Panc1 (cell line): ENCODE data around the gene BICD1.

ENCODE experiments used
- POLR2AphosphoS5 ChIP-seq: IDR thresholded peaks from 2 replicates; pipeline ENCODE4 v1.6.1; 2012; ENCODE audit warnings: mild to moderate bottlenecking, low read depth, low read length, moderate library complexity
- SIN3A ChIP-seq: IDR thresholded peaks from 2 replicates; pipeline ENCODE4 v1.6.1; 2012; ENCODE audit warnings: low read depth, mild to moderate bottlenecking, low read length, moderate library complexity, borderline replicate concordance; ENCODE audit not compliant: insufficient read depth
- TCF7L2 ChIP-seq: IDR thresholded peaks from 2 replicates; pipeline ENCODE4 v1.6.1; 2011; ENCODE audit warnings: mild to moderate bottlenecking, low read depth, low read length, inconsistent platforms
- TF ChIP-seq, protein P1 (sequence below), 2 experiments: IDR thresholded peaks; 2 replicates each; pipeline ENCODE4 v1.6.1; 2011 to 2012; ENCODE audit warnings: low read depth in 2 of 2, control low read depth in 1 of 2, low read length in 1 of 2, mild to moderate bottlenecking in 1 of 2, moderate library complexity in 1 of 2; ENCODE audit not compliant: insufficient read depth in 1 of 2
- TF ChIP-seq, protein P2 (sequence below): fragments of 450-650 bp; IDR thresholded peaks from 2 replicates; pipeline ENCODE4 v1.5.1; 2017; ENCODE audit warnings: mild to moderate bottlenecking

DNA sequence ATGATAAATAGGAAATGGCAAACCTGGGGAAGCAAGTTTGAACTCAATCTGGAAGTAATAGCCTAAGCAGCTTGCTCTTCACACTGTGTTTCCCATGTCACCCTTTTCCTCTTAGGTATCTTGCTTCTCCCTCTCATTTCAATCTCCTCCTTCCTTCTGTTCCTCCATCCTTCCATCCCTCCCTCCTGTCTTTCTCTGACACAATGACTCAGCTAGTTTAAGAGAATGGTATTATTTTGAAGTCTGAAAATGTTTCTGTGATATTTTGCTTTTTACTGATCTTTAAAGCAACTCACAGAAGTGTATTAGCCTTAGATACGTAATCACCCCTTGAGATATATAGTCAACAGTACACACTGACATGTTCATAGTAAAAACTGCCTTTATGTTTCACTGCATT, 236.8 kb downstream of the BICD1 start:
- TF ChIP-seq, protein P1, sequence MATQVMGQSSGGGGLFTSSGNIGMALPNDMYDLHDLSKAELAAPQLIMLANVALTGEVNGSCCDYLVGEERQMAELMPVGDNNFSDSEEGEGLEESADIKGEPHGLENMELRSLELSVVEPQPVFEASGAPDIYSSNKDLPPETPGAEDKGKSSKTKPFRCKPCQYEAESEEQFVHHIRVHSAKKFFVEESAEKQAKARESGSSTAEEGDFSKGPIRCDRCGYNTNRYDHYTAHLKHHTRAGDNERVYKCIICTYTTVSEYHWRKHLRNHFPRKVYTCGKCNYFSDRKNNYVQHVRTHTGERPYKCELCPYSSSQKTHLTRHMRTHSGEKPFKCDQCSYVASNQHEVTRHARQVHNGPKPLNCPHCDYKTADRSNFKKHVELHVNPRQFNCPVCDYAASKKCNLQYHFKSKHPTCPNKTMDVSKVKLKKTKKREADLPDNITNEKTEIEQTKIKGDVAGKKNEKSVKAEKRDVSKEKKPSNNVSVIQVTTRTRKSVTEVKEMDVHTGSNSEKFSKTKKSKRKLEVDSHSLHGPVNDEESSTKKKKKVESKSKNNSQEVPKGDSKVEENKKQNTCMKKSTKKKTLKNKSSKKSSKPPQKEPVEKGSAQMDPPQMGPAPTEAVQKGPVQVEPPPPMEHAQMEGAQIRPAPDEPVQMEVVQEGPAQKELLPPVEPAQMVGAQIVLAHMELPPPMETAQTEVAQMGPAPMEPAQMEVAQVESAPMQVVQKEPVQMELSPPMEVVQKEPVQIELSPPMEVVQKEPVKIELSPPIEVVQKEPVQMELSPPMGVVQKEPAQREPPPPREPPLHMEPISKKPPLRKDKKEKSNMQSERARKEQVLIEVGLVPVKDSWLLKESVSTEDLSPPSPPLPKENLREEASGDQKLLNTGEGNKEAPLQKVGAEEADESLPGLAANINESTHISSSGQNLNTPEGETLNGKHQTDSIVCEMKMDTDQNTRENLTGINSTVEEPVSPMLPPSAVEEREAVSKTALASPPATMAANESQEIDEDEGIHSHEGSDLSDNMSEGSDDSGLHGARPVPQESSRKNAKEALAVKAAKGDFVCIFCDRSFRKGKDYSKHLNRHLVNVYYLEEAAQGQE (IDR thresholded peaks at IDR 0.05; ENCODE audit: insufficient read depth in 1 of 2, low read depth in 2 of 2, low read length in 1 of 2): no peak
- TF ChIP-seq, protein P2, sequence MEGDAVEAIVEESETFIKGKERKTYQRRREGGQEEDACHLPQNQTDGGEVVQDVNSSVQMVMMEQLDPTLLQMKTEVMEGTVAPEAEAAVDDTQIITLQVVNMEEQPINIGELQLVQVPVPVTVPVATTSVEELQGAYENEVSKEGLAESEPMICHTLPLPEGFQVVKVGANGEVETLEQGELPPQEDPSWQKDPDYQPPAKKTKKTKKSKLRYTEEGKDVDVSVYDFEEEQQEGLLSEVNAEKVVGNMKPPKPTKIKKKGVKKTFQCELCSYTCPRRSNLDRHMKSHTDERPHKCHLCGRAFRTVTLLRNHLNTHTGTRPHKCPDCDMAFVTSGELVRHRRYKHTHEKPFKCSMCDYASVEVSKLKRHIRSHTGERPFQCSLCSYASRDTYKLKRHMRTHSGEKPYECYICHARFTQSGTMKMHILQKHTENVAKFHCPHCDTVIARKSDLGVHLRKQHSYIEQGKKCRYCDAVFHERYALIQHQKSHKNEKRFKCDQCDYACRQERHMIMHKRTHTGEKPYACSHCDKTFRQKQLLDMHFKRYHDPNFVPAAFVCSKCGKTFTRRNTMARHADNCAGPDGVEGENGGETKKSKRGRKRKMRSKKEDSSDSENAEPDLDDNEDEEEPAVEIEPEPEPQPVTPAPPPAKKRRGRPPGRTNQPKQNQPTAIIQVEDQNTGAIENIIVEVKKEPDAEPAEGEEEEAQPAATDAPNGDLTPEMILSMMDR: no peak
- no peak for TF ChIP-seq SIN3A
- no peak for TF ChIP-seq POLR2AphosphoS5
- TF ChIP-seq TCF7L2: no peak
